Activated effector memory CD4-positive, alpha-beta T cell treated with Interleukin-2 at 50 U/mL for 16 hours (primary cell): Measurements from ENCODE around the gene ANO6.
"Not testable (repeated sequence)": the region's sequence is repeated elsewhere in the genome, so short reads cannot be mapped to it uniquely, and the experiment has no call there.

ENCODE experiments used
- DNase-seq: peaks from one replicate; pipeline ENCODE4 v3.0.0-alpha.2; 2020

The ANO6 gene

GRCh38 chr12:45353944-45354343, 138.0 kb downstream of the ANO6 start:
- DNase-seq, result no peak

GRCh38 chr12:45354399-45354798, 138.5 kb downstream of the ANO6 start:
- no peak for DNase-seq

- no peak for DNase-seq
Observed at GRCh38 chr12:45355730-45356129, 139.8 kb downstream of the ANO6 start.

GRCh38 chr12:45356822-45357538, 141.1 kb downstream of the ANO6 start:
- no peak for DNase-seq

GRCh38 chr12:45357539-45358417, 141.9 kb downstream of the ANO6 start:
- DNase-seq, result no peak

GRCh38 chr12:45362291-45362690, 146.4 kb downstream of the ANO6 start:
- DNase-seq, result no peak

- DNase-seq, result no peak
Observed at GRCh38 chr12:45363903-45364302, 148.0 kb downstream of the ANO6 start.

- DNase-seq, result no peak
Observed at GRCh38 chr12:45368841-45369489, 153.1 kb downstream of the ANO6 start.

- DNase-seq, result no peak
Observed at GRCh38 chr12:45377815-45378214, 161.9 kb downstream of the ANO6 start.

GRCh38 chr12:45379261-45379660, 163.4 kb downstream of the ANO6 start:
- no peak for DNase-seq

- no peak for DNase-seq
Observed at GRCh38 chr12:45381351-45381750, 165.5 kb downstream of the ANO6 start.

GRCh38 chr12:45388545-45388944, 172.7 kb downstream of the ANO6 start:
- no peak for DNase-seq

- no peak for DNase-seq
Observed at GRCh38 chr12:45389426-45389825, 173.5 kb downstream of the ANO6 start.

GRCh38 chr12:45397499-45397898, 181.6 kb downstream of the ANO6 start:
- DNase-seq, result not testable (repeated sequence)

- DNase-seq, result no peak
Observed at GRCh38 chr12:45398552-45398951, 182.7 kb downstream of the ANO6 start.

GRCh38 chr12:45400991-45401390, 185.1 kb downstream of the ANO6 start:
- DNase-seq, result no peak

- DNase-seq, result no peak
Observed at GRCh38 chr12:45402288-45402687, 186.4 kb downstream of the ANO6 start.

- no peak for DNase-seq
Observed at GRCh38 chr12:45406988-45407850, 191.3 kb downstream of the ANO6 start.

- DNase-seq, result no peak
Observed at GRCh38 chr12:45407981-45408728, 192.3 kb downstream of the ANO6 start.

GRCh38 chr12:45408729-45409114, 192.8 kb downstream of the ANO6 start:
- no peak for DNase-seq

GRCh38 chr12:45409966-45410365, 194.1 kb downstream of the ANO6 start:
- DNase-seq, result no peak

GRCh38 chr12:45411626-45412025, 195.7 kb downstream of the ANO6 start:
- no peak for DNase-seq
